Lower lobe of right lung (tissue), 2 donors: ENCODE results near the gene FSD1. TPM values are rescaled to one million over a fixed set of nuclear protein-coding genes. Genes with fewer than 3 reads are reported as not detected.

ENCODE experiments used
- ATAC-seq, 2 donors: fragments of 200-7000 bp; cut with Tn5 transposase; one replicate each; pipeline ENCODE4 v1.9.1; 2020 to 2022; ENCODE audit warnings: mild to moderate bottlenecking in 2 of 2, moderate library complexity in 2 of 2
- DNase-seq: peaks from one replicate; pipeline ENCODE4 v3.0.0-alpha.2; 2020
- H3K27ac ChIP-seq: fragments of 200-600 bp; one replicate; pipeline ENCODE4 v1.8.0; 2022
- H3K27me3 ChIP-seq: fragments of 200-600 bp; one replicate; pipeline ENCODE4 v1.8.0; 2022; ENCODE audit warnings: low read depth
- H3K36me3 ChIP-seq: fragments of 200-600 bp; one replicate; pipeline ENCODE4 v1.8.0; 2022; ENCODE audit warnings: mild to moderate bottlenecking
- H3K4me1 ChIP-seq: fragments of 200-600 bp; one replicate; pipeline ENCODE4 v1.8.0; 2022
- H3K4me3 ChIP-seq: fragments of 200-600 bp; one replicate; pipeline ENCODE4 v1.8.0; 2022; ENCODE audit warnings: mild to moderate bottlenecking
- H3K9me3 ChIP-seq: fragments of 200-600 bp; one replicate; pipeline ENCODE4 v1.8.0; 2022
- intact Hi-C: fragments of 100-400 bp; cut with DNase I; formaldehyde crosslinking; loops from one replicate; pipeline ENCODE4 v1.11.0; 2022
- total RNA-seq: library from RNA; stranded (reverse); fragmentation: NEBNext Ultra II Directional; extraction: Animal tissue kit (Norgen Biotek cat#: 25700); gene quantifications from one replicate; pipeline ENCODE4 v1.2.1, GENCODE V29; 2021
- TF ChIP-seq, protein P1 (sequence below): fragments of 200-600 bp; IDR thresholded peaks from one replicate; pipeline ENCODE4 v1.8.0; 2022; ENCODE audit warnings: antibody characterized with exemption, mild to moderate bottlenecking
- donor health status: DM: no; HTN: yes; CAD: no; lungs with severe emphysema.

Gene FSD1
- total RNA-seq, 1 donor from 2014 or later, result 0.62 TPM

- Histone ChIP-seq H3K9me3 (no peaks in the 10 kb centered on the region), H3K4me1 (no peaks in the 10 kb centered on the region), H3K36me3 (no peaks in the 10 kb centered on the region), H3K4me3 (no peak overlapping the region), H3K27ac (no peak overlapping the region), H3K27me3 (no peaks in the 10 kb centered on the region)
- no peak for DNase-seq
- intact Hi-C loops, result no loop called here
- TF ChIP-seq, protein P1, sequence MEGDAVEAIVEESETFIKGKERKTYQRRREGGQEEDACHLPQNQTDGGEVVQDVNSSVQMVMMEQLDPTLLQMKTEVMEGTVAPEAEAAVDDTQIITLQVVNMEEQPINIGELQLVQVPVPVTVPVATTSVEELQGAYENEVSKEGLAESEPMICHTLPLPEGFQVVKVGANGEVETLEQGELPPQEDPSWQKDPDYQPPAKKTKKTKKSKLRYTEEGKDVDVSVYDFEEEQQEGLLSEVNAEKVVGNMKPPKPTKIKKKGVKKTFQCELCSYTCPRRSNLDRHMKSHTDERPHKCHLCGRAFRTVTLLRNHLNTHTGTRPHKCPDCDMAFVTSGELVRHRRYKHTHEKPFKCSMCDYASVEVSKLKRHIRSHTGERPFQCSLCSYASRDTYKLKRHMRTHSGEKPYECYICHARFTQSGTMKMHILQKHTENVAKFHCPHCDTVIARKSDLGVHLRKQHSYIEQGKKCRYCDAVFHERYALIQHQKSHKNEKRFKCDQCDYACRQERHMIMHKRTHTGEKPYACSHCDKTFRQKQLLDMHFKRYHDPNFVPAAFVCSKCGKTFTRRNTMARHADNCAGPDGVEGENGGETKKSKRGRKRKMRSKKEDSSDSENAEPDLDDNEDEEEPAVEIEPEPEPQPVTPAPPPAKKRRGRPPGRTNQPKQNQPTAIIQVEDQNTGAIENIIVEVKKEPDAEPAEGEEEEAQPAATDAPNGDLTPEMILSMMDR, result no peak
- no peak for ATAC-seq
Observed at GRCh38 chr19:4318460-4318859, 14.1 kb downstream of the FSD1 start.

DNA sequence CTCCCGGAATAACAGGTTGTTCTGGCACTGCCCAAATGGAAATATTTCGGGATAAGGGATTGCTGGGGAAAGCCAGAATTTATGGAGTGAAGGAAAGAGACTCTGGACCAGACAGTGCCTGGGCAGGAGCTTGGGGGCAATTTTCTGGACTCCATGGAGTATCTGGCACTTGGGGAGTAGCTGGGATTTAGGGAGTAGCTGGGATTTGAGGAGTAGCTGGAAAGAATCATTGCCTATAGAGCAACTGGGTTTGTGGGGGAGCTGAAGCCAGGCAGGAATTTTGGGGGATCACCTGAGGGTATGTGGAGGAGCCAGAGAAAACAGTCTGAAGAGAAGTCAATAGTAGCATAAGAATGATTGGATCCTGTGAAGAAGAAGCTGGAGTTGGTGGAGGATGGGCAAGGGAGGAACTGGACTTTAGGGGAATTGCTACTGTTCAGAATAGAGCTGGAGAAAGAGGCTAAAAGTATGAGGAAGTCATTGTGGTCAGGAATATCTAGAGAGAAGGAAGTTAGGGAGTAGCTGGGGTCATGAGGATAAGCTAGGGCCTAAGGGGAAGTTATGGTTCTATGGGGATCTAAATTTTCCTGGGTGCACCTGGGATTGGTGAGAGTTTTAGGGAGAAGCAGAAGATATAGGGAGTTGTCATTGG lies 14.8 kb downstream of the FSD1 start:
- no peaks in the 10 kb centered on the region for H3K4me1 ChIP-seq
- DNase-seq (no peak), ATAC-seq (peak in 1 of 2 donors; percentile 14)
- H3K4me3 ChIP-seq, result no peak overlapping the region
- no peaks in the 10 kb centered on the region for H3K9me3 ChIP-seq
- intact Hi-C loops, result no loop called here
- no peaks in the 10 kb centered on the region for H3K36me3 ChIP-seq
- TF ChIP-seq, protein P1, result no peak
- H3K27ac ChIP-seq, result no peak overlapping the region
- H3K27me3 ChIP-seq, result no peaks in the 10 kb centered on the region

GRCh38 chr19:4320419-4320818 lies 16.0 kb downstream of the FSD1 start:
- Histone ChIP-seq H3K4me1 (no peaks in the 10 kb centered on the region), H3K36me3 (no peaks in the 10 kb centered on the region), H3K4me3 (no peak overlapping the region), H3K27me3 (no peaks in the 10 kb centered on the region), H3K27ac (no peak overlapping the region), H3K9me3 (no peaks in the 10 kb centered on the region)
- ATAC-seq, result no peak
- intact Hi-C loops, result no loop called here
- TF ChIP-seq, protein P1, result no peak
- DNase-seq, result no peak

DNA sequence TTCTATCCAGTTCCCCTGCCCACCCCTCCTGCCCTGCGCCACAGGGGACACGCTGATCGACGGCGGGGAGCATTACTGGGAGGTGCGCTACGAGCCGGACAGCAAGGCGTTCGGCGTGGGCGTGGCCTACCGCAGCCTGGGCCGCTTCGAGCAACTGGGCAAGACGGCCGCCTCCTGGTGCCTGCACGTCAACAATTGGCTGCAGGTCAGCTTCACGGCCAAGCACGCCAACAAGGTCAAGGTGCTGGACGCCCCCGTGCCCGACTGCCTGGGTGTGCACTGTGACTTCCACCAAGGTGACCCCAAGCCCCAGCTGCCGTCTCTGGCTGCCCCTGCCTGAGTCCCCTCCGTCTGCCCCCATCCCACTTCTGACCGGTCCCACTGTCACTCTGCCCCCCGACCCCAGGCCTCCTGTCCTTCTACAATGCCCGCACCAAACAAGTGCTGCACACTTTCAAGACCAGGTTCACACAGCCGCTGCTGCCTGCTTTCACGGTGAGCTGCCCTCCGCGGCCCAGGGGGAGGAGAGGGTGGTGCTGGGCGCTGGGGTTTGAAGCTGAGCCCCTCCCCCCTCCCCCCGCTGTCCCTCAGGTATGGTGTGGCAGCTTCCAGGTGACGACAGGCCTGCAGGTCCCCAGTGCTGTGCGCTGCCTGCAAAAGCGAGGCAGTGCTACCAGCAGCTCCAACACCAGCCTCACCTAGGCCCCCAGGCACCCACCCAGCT lies 18.7 kb downstream of the FSD1 start:
- TF ChIP-seq, protein P1, result no peak
- no peak overlapping the region for H3K27ac ChIP-seq
- intact Hi-C loops, result no loop called here
- ATAC-seq, result no peak
- no peaks in the 10 kb centered on the region for H3K9me3 ChIP-seq
- peaks cover 13% of the 10 kb centered on the region for H3K4me1 ChIP-seq
- H3K36me3 ChIP-seq, result no peaks in the 10 kb centered on the region
- no peak for DNase-seq
- no peak overlapping the region for H3K4me3 ChIP-seq
- no peaks in the 10 kb centered on the region for H3K27me3 ChIP-seq

GRCh38 chr19:4323692-4324091 lies 19.3 kb downstream of the FSD1 start:
- H3K9me3 ChIP-seq, result no peaks in the 10 kb centered on the region
- no peak overlapping the region for H3K27ac ChIP-seq
- no peak for DNase-seq
- intact Hi-C loops, result no loop called here
- H3K4me3 ChIP-seq, result no peak overlapping the region
- H3K27me3 ChIP-seq, result no peaks in the 10 kb centered on the region
- H3K4me1 ChIP-seq, result peaks cover 13% of the 10 kb centered on the region
- TF ChIP-seq, protein P1, result no peak
- no peaks in the 10 kb centered on the region for H3K36me3 ChIP-seq
- ATAC-seq, result no peak
